Epithelial cell of umbilical artery (primary cell): Measurements from ENCODE around the gene BUB1. TPM values are rescaled to one million over a fixed set of nuclear protein-coding genes. Genes with fewer than 3 reads are reported as not detected.

Source experiments
- total RNA-seq: library from RNA; depleted of rRNA; stranded (reverse); fragments of >200 nt; gene quantifications from 2 replicates; pipeline ENCODE4 v1.2.3, GENCODE V29; 2014

The BUB1 gene
- 35.7 and 38.0 TPM in 2 replicates for total RNA-seq

DNA sequence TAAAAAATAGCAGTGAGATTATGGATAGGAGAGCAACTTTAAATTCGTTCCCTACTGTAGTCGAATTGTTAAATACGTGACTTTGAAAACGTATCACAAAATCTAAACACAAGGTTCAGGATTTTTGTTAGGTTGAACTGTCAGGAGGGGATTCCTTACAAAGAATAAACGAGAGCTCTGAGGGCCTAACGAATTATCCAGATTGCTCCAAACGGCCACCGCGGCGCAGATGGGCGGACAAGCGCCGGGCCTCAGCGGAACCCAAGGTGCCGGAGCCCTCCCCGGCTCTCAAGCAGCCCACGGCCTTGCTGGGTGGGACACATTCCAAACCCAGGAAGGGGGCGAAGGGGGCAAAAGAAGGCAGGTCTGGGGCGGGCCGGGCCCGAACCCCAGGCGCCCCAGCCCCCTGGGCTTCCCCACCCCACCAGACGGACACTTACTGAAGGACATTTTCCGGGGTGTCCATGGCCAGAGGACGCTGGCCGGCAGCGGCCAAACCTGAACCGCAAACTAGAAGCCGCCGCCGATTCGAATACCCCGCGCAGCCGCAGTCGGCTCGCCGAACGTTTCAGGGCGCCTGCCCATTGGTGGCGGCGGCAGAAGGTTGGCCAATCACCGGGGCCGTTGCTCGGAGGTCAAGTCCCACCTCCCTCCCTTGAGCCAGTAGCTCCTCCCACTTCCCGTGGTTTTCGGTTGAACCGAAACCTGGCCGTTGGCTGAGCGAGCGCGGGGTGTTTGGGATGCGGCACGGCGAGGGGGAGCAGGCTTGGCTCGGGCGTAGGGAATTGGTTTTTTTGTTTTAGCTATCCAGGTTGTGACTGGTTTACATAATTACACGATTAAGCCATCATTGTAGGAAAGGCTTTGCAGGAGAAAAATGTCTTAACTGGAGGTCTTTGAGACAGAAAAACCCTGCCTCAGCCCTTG, at the start of gene BUB1:
BUB1 (minus strand) TSS at position 534 of the 927 bp plus-strand sequence; CDS start at position 466, 68 bp downstream.

Other genes starting within 250 kb of the BUB1 start
- gene LIMS4, start 205.2 kb downstream of the BUB1 start, total RNA-seq: 18.1 and 25.0 TPM in 2 replicates
- 17.2 and 31.5 TPM in 2 replicates for gene RGPD6, start 100.8 kb downstream of the BUB1 start, total RNA-seq
- not detected in 2 replicates for gene ACOXL, start 54.5 kb upstream of the BUB1 start, total RNA-seq